GM19328 (cell line): ENCODE measurements around the gene KCNMA1.

Source experiments
- ATAC-seq: cut with Tn5 transposase; IDR thresholded peaks from one replicate; pipeline ENCODE4 v1.9.1; 2021; ENCODE audit warnings: mild to moderate bottlenecking, moderate library complexity; ENCODE audit not compliant: unreplicated experiment

The KCNMA1 gene

DNA sequence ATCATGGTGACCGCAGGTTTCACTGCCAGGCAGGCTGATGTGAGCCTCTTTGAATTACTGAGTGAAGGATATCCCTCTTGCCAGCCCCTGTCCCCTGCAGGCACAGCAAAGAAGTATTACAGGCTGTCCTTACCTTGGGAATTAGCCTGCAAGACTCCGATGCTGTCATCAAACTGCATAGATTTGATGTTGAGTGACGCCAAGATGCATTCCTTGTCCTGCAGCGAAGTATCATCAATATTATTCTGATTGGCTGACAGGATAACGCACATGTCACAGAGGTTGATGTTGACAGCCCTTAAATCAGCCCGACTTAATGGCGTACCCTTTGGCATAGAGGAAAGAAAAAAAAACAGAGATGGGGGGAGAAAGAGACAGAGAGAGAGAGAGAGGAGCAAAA lies 693.0 kb downstream of the KCNMA1 start:
- ATAC-seq: no peak

DNA sequence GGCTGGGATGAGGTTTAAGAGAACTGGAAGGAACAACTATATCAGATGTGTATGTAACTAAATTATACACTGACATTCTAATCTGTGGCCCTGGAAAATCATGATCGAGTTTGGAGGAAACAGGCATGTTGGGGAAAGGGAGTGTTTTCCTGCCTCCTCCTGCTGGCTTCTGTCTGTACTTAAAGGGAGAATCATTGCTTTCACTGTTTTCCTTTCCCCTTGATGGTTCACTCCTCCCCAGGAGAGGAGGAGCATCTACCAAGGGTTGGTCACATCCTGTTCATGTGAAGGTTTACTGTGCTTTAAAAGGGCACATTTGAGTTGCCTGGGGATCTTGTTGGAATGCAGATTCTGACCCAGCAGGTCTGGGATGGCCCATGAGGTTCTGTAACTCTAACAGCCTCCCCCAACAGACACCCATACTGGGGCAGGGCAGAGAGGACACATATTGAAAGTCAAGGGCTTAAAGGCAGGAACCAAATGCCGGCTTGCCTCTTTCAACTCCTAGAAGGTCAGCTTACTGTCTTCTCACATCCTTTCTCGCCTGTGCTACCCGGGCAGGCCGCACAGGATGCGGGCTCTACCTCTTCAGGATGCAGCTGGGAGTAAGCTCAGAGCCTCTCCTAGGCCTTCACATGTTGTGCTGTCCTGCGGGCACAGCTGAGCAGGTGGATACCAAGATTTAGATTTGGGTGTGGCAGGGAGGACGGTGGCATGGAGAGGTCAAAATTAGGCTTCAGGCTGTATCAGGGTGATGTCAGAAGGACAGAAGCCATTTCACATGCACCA lies 694.8 kb downstream of the KCNMA1 start:
- ATAC-seq: no peak

DNA sequence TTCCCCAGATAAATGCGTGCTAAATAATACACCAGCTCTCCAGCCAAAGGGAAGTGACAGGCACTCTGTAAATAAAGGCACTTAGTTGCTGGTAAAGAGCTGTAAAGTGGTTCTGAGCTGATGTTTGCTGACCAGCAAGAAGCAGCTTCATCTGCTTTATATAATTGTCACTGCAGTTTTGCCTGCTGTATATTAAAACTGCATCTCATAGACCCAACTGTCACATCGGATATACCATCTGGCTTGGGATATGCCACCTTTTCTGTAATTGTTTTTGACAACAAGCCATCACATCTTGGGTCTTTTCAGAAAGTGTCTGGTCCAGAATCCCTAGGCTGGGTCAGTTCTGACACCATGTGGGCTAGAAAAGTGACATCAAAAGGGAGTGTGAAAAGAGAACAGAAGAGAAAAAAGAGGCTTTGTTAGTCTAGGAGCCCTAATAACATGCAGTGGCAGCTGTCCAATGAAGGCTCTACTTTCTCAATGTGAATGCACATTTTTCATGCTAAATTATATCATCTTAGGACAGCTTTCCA lies 697.6 kb downstream of the KCNMA1 start:
- ATAC-seq: no peak

DNA sequence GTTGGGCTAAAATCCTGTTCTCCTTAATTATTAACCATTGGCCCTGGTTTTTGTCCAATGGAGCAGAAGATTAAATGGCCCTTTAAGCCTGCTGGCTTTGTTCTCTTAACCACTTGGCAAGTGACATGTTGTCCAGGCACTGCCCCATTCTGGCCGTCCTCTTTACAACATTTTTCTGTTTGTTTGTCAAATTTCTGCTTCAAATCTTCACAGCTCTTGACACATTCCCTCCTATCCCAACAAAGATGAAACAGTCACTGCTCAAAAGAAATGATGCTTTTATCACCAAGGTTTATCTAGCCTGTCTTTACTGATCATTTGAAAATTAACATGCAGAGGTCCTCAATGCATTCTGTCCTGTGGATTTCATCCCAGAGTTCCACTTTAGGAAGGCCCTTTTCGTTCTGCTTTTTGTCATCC lies 700.4 kb downstream of the KCNMA1 start:
- no peak for ATAC-seq

DNA sequence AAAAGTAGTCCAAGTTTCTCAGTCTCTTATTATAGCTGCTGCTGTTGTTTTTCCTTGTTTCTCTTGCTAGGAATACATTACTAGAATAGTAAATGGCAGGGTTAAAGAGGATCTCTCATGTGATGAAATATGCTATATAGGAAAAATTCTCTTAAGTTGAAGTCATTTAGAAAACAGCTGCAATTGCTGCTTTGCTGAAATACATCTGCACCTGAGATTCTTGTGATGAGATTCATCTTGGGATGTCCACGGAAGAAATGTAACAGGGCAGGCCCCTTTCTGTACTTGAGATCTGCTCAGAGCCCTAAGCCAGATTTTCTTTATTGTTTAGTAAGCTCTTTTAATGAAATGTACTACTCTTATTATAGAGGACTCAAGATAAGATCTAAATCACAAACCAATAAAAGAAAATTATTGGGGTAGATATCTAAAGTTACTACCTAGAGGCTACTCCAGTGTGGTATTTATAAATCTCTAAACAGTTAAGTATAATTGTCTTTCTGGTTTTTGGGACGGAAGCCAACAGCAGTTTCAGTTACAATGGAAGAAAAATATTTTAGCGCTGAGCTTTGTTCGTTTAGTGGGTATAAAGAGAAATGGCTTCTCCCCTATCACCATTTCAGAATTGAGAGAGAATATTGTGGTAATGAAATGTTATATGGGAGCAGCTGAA lies 701.5 kb downstream of the KCNMA1 start:
- no peak for ATAC-seq

DNA sequence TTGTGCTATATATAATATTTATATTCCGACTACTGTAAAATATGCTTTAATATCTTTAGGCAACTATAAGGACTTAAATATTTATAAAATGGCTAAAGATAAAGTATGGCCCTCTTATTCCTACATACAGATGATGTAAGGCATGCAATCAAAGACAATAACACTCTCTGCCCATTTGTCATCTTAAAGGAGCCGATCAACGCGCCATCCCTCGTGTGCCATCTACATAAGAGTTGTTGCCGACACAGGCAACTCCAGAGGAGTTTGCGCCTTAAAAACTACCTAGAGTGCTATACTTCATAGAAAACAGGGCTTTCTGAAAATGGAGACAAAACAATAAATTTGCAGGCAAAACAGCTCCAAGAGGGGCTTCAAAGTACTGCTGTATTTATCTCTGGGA lies 709.0 kb downstream of the KCNMA1 start:
- ATAC-seq: no peak

DNA sequence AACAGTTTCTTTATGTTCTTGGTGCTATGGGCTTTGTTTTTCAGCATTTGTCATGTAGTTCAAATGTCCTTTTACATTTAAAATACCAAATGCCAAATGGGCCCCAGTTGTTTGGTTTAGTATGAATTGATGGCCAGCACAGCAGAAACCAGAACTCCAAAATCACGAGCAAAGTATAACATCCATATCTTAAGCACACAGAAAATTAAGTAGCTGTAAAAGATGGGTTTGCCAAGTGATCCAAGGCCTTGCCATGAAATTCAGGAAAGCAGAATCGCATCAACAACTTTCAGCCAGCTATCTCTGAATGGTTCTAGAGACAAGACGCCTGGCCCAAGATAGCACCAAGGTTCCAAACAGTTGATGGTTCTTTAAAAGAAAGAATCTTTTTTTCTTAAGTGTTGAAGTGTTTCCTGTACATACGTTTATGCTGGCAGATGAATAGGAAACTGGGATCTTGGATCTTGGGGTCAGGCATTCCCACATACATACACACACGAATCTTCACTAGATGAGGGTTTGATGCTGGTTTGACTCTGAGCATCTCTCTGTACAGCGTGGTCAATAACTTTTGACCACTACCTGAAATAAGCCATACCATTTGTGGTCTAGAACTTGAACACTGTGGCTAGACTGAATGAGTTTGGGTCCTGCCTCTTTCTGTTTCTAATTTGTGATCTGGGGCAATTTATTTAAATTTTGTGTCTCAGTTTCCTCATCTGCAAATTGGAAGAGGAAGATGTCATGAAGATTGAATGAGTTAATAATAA lies 711.8 kb downstream of the KCNMA1 start:
- no peak for ATAC-seq

DNA sequence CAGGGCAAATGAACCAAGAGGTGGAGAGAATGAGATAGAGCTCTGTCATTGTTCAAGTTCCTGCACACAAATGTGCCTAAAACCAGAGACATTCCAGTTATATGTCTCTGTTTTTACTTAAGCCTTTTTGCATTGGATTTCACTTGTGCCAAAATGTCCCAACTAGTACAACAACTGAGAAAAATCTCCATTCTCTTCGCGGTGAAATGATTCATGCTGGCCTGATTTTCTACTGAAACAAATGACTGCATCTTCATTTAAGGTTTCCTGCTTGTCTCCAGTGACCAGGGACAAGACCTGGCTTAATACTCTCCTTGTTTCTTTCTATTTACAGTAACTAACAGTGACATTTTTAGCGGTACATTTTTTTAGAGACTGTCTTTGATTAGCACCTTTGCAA lies 714.9 kb downstream of the KCNMA1 start:
- no peak for ATAC-seq

DNA sequence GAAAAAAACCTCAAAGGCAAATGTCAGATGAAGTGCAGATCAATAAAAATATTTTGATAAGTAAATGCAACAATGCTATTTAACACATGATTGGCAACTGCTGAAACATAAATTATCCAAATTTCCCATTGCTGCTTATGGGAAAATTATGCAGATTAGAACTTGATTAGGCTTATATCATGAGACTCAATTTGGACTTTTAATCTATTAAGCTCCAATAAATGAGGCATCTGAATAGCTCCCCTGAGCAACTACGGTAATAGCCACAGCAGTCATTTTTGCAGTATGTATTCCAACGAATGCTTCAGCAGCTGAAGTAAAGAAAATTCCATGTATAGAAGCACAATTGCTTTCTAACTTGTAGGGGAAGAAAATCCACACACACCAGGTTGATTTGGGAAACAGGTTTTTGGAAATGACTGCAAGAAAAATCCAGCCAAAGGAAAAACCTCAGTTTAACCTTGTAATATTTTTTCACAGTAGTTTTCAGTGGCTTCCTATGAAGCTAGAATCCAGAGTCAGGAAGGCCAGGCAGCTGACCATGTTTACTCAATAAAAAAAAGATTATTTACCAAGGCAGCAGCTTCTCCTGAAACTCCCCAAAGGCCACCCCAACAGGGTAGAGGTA lies 716.1 kb downstream of the KCNMA1 start:
- ATAC-seq: no peak

DNA sequence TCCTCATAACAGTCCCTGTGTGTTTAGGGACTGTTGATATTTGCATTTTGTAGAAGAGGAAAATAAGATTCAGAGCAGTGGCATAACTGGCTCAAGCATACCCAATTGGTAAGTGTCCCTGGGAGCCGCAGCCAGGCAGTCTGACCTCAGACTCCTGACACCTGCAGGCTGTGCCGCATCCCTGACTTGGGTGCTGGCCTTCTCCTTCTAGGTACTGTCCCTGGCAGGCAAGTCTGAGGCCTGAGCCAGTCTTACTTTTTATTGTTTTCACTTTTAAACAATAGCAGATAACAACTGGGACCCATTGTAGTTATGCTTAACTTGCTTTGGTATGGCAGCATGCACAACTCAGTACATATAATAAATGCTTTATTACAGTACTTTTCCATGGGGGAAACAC lies 717.0 kb downstream of the KCNMA1 start:
- no peak for ATAC-seq

DNA sequence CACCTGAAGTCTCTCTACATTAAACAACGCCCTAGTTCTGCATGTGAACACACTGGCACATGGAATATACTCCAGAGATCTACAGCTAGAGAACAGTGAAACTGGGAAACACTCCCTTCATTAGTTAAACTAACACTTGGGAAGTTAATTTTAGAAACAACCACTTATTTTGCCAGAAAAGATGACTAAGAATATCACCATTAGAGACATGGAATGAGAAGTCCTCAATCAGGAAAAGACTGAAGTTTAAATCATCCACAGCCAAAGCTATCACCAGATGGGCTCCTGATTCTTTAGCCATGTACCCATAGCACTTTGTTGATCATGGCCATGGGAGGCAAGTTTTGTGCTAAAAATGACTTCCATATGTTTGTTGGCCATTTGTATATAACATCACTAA lies 719.5 kb downstream of the KCNMA1 start:
- ATAC-seq: no peak

DNA sequence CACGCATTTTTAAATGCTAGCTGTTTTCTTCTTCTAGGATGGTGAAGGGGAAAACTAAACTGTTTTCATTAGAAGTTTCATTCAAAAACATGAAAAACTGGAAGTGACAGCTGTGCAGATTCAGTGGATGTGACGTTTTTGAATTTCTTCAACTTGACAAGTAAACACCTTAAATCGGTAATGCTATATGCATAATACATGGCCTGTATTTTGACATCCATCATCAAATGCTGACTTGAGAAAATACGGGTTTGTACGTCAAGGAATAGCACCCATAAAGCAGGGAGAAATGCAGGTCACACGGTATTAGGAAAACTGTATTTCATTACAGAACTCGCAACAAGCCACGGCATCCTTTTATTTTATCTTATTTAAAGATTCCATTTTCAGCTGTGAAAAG lies 720.5 kb downstream of the KCNMA1 start:
- no peak for ATAC-seq

DNA sequence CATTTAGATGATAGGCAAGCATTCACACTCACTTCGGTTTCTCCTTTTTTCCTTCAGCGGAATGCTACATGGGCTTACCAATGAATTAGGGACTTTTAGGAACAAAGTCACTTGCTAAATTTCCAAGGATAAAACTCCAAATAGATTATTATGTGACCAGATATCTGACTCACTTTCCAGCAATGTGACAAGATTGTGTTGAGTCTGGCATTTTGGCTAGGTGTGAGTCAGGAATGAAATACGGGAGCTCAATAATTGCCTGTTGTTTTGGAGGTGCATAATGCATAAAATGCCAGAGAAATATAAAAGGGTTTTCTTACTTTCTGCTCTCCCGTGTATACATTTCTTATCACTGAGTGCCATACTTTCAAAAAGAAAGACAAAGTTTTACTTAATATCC lies 721.1 kb downstream of the KCNMA1 start:
- no peak for ATAC-seq

DNA sequence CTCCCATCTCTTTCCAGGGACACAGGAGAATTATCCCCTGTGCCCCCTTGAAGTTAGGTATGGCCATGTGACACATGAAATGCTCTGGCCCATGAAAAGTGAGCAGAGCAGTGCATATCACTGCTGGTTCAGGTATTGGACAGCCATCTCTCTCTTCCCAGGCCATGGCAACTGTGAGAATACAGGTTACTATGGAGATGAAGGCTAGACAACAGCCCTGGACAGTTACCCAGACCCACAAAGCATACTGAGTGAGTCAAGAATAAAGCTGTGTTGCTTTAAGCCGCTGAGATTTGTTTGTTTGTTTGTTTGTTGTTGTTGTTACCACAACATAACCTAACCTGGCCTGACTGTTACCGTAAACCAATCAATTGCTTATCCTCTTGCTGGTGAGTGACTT lies 722.3 kb downstream of the KCNMA1 start:
- ATAC-seq: no peak

DNA sequence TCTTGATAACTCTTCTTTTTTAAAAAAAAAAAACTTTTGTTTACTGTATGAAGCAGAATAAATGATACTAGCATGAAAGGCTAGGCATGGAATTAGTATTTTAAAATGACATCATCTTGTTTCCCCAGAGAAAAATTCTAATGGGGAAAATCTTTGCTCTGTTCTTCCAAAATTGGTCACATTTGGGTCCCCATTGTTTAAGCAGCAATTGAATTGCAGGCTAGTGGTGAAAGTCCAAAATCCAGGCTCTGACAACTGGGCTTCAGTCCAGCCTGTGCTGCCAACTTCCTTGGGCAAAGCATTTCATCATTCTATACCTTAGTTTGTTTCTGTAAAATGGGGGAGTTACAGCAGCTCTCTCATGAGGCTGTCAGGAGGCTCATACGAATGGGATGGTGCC lies 726.4 kb downstream of the KCNMA1 start:
- ATAC-seq: no peak

DNA sequence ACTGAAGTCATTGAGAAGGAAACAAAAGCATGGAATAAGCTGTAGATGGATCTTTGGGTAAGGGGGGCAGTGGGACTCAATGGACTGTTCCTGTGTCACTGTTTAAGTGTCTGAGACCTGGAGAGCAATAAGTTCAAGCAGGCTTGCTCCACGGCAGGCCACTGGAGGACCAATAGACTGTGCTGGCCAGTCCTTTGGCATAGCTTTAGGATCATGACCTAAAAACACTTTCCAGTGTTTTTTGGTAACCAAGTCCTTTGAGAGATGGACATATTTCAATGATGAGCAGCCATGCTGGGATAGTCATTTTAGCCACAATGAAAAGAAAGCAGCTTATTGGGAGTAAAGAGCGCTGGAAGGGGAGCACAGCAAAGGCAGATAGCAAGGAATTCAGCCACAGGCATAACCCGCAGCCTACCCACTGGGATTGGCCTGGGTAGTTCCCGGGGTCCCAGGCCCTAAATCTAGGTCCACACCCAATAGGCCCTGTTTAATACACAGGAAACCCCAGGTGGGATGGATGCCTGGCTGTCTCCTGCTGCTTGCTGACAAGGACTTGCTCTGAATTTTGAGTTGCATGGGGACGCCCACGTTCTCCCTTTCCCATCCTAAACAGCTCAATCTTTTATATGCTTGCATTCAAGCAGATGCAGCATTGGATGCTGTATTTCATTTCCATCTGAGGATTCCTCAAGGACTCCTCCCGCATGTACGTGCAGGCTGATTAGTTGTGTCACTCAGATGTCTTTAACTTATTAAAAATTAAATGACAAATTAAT lies 727.2 kb downstream of the KCNMA1 start:
- ATAC-seq: no peak

DNA sequence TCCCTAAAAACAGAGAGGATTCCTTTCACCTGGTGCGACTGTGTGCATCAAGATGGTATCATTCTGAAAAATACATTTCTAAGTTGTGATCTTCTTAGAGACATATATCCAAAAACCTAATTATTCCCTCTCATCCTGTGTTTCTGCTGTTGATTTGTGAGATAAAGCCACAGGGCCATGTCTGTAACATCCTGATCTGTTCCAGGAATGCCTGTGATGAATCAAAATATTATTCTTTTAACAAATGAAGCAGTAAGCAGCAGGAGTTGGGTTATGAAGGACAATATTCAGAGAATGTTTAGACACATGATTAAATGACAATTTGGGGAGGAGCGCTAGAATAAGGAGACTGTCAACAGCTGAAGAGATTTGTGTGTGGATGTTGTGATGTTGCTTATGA lies 731.4 kb downstream of the KCNMA1 start:
- no peak for ATAC-seq

DNA sequence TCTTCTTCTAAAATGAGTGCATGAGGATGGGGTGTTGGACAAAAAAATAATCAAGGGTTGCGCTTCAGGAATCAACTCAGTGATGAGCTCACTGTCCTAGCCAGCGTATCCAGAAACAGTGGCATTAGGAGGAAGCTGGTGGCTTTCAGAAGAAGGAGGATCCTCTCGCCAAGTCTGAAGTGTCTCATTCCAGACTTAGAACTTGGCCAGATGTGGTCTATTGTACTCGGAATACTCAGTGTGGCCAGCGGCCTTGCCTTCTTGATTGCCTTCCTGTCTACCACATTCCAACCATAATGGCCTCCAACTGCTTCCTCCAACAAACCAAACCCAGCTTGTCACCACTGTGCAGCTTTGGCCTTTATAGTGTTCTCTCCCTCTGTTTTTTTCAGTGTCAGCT lies 732.4 kb downstream of the KCNMA1 start:
- no peak for ATAC-seq

DNA sequence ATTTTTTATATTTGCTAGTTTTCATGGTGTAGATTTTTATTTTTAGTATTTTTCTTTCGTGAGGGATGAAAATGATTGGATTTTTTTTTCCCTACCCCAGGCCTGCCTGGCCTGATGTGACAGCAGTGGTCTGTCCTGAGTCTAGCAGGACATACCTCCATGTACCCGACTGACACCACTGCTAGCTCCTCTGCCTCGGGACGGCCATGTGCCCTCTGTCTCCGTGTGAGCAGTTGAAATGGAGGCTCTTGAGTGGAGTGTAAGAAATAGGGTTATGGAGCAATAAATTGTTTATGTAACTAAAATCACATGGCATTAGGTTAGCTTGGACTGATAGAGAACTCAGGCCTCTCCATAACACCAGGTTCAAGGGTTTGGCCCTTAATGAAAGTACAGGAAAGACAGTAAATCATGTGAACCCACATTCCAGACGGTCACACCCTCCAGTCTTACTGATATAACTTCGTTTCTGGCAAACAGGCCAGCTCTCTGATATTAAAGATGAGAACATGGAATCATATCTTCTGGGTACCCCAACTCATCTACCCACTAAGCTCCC lies 734.1 kb downstream of the KCNMA1 start:
- ATAC-seq: no peak

DNA sequence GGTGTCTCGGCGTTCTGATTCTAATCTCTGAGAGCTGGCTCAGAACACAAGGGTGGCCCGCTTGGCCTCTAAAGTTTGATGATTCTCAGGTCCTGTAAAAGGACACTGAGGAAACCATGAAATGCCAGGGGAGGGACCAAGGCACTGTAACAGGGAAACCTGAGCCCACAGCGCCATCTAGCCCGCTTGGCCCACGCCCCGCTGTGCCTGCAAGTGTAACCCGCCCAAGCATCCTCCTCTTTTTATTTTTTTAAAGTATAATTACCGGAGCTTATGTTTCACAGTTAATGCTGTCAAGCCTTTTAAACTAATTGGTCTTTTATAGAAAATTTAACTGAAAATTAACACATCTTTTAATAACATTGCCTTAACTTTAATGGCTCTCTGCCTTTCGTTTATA lies 734.7 kb downstream of the KCNMA1 start:
- no peak for ATAC-seq
